Stomach (tissue), 4 donors: ENCODE results near the gene GMDS.

Experiments used
- POLR2AphosphoS5 ChIP-seq, 3 donors: sonication (generic); formaldehyde crosslinking; IDR thresholded peaks; one replicate each; pipeline ENCODE4 v1.6.1; 2016; ENCODE audit warnings: antibody characterized with exemption in 3 of 3
- TF ChIP-seq, protein P1 (sequence below), 7 experiments: fragments of 450-650 bp in 4 of 7; fragments of 200-600 bp in 3 of 7; sonication (generic) in 3 of 7; IDR thresholded peaks; one replicate each; pipeline ENCODE4 v1.5.1; 2016 to 2019; ENCODE audit warnings: antibody characterized with exemption in 7 of 7, control low read depth in 2 of 7, mild to moderate bottlenecking in 1 of 7

DNA sequence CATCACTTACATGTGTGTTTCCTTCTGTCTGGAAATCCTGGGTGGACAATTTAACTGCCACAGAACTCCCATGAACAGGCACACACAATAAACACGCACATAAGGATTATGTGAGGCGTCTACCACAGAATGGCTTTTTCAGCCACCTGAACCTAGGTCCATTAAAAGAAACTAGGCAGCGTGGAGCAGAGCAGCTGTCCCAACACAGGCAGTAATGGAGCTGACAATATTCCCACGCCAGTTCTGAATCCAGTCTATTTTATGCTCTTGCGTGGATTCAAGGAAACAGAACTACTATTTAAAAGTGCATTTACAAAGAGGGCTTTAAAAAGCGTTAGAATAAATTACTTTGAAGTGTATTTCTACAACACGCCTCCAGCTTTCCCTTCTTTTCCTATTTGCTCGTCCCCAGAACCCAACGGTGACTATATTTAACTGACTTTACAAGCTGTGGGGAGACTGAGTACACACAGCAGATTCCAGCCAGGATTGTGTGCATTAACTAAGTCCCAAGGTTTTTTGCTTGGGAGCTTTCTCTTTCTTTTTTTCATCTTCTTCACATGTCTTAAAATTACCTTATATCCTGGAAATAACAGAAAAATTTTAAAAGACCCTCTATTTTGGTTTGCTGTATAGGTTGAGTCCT lies 95.9 kb downstream of the GMDS start:
- TF ChIP-seq, protein P1, sequence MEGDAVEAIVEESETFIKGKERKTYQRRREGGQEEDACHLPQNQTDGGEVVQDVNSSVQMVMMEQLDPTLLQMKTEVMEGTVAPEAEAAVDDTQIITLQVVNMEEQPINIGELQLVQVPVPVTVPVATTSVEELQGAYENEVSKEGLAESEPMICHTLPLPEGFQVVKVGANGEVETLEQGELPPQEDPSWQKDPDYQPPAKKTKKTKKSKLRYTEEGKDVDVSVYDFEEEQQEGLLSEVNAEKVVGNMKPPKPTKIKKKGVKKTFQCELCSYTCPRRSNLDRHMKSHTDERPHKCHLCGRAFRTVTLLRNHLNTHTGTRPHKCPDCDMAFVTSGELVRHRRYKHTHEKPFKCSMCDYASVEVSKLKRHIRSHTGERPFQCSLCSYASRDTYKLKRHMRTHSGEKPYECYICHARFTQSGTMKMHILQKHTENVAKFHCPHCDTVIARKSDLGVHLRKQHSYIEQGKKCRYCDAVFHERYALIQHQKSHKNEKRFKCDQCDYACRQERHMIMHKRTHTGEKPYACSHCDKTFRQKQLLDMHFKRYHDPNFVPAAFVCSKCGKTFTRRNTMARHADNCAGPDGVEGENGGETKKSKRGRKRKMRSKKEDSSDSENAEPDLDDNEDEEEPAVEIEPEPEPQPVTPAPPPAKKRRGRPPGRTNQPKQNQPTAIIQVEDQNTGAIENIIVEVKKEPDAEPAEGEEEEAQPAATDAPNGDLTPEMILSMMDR (IDR thresholded peaks at IDR 0.05) = no peak
- no peak for TF ChIP-seq POLR2AphosphoS5 (IDR thresholded peaks at IDR 0.05)
